ENCODE data around the gene FZR1.
A peak's percentile ranks its signal among the peaks of the same experiment; 100 is the strongest.

FZR1 gene

DNA sequence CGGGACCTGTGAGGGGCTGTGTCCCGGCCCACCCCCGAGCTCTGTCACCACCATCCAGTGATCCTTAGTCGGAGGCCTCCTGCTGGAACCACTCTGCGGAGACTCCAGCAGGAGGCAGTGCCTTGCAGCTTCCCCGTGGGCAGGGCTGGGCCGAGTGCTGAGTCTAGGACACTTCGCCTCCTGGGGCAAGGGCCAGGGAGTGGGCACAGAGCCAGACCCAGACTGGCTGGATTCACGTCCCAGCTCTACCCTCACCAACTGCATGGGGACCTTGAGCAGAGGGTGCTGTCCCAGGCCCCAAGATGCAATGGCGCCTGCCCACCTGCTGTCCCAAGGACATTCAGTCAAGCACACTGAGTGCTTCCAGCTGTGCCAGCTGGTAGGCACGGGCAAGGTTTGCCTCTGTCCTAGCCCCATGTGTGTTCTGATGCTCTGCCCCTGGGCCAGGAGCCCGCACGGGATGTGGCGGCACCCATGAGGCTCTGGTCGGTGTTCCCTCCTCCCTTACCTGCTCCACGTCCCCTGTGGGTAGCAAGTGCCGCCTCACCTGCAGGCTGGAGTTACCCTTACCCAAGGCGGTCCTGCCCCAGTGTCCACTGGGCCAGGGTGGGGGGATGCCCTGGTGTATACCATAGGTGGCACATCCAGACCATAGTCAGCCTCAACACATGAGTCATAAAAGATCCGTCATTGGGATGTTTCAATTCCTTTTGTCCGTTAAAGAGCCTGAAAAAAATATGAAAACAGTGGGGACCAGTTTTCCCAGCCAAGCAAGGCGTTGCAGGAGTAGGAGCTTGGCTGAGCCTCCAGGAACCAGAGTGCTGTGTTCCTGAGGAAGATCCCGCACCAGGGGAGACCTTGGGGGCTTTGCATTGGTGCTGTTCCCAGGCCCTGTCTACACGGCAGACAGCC, 7.4 kb downstream of the FZR1 start:
- no peak overlapping the region for H2AFZ ChIP-seq (ENCODE audit: low read length)
- H3K18ac ChIP-seq (ENCODE audit: low read length): no peak overlapping the region
- H4K8ac ChIP-seq (ENCODE audit: low read depth, low read length): no peak overlapping the region
- DNase-seq (ENCODE audit: low spot score): no peak
- no peak overlapping the region for H3K14ac ChIP-seq (ENCODE audit: low read length)
- no peak overlapping the region for H3K4me3 ChIP-seq (ENCODE audit: low read length in 2 of 2)
- H3K79me1 ChIP-seq (ENCODE audit: low read depth, low read length): peaks cover 66% of the 10 kb centered on the region
- H3K27me3 ChIP-seq (ENCODE audit: control insufficient read depth in 3 of 3, insufficient read depth in 3 of 3, low read depth in 1 of 3, low read length in 3 of 3): no peaks in the 10 kb centered on the region
- H3K4ac ChIP-seq (ENCODE audit: low read length): no peak overlapping the region
- no peak overlapping the region for H2BK120ac ChIP-seq (ENCODE audit: low read depth, low read length)
- H4K91ac ChIP-seq (ENCODE audit: low read depth, low read length, poor library complexity): no peak overlapping the region
- no peak overlapping the region for H3K27ac ChIP-seq (replicated peaks; ENCODE audit: low read length)
- no peak overlapping the region for H2BK5ac ChIP-seq (ENCODE audit: low read length)
- H3K9ac ChIP-seq (ENCODE audit: low read depth, low read length, poor library complexity): no peak overlapping the region
- H3K9me3 ChIP-seq (replicated peaks in 1 of 2; ENCODE audit: control insufficient read depth in 2 of 2, insufficient read depth in 1 of 2, low read depth in 1 of 2, low read length in 2 of 2): no peaks in the 10 kb centered on the region
- H3K23ac ChIP-seq (ENCODE audit: low read depth, low read length, poor library complexity): peak overlapping the region; percentile 58
- no peak overlapping the region for H2AK5ac ChIP-seq (ENCODE audit: low read depth, low read length)
- no peak overlapping the region for H3K4me2 ChIP-seq (ENCODE audit: insufficient read depth, low read length, poor library complexity, severe bottlenecking)
- H2BK12ac ChIP-seq (ENCODE audit: low read length): no peak overlapping the region
- peaks cover 22 to 81% of the 10 kb centered on the region in 2 donors for H3K36me3 ChIP-seq (replicated peaks in 1 of 2; ENCODE audit: control insufficient read depth in 2 of 2, insufficient read depth in 2 of 2, low read length in 2 of 2)
- WGBS, 2 donors (ENCODE audit: extremely low coverage in 2 of 2, insufficient read length in 2 of 2, insufficient replicate concordance in 1 of 2): no CpG with 5 or more reads among the region's 23 CpGs
- no peak overlapping the region for H2BK15ac ChIP-seq (ENCODE audit: low read length)
- H3K4me1 ChIP-seq (ENCODE audit: control insufficient read depth in 2 of 2, insufficient read depth in 1 of 2, low read depth in 1 of 2, low read length in 2 of 2): no peaks in the 10 kb centered on the region

DNA sequence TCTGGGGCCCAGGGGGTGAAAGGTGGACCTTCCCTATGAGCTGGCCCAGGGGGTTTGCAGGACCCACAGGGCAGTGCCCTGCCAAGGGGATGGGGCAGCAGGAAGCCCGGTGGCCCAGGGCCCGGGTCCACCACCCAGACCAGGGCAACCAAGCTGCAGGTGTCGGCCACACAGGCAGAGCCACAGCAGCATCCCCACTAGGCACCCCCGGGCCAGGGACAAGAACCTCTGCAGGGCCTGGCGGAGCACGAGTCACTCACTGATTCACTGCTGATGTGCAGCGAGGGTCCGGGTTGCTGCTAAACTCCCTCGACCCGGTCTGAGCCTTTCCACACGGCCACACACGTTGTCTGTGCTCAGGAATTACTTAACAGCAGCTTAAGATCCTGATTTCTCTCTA, 8.8 kb downstream of the FZR1 start:
- Histone ChIP-seq H4K8ac (ENCODE audit: low read depth, low read length) (no peak overlapping the region), H3K9me3 (replicated peaks in 1 of 2; ENCODE audit: control insufficient read depth in 2 of 2, insufficient read depth in 1 of 2, low read depth in 1 of 2, low read length in 2 of 2) (no peaks in the 10 kb centered on the region), H2AK5ac (ENCODE audit: low read depth, low read length) (no peak overlapping the region), H3K4me2 (ENCODE audit: insufficient read depth, low read length, poor library complexity, severe bottlenecking) (no peak overlapping the region), H2BK15ac (ENCODE audit: low read length) (no peak overlapping the region), H3K79me1 (ENCODE audit: low read depth, low read length) (peaks cover 61% of the 10 kb centered on the region), H2BK120ac (ENCODE audit: low read depth, low read length) (no peak overlapping the region), H2BK5ac (ENCODE audit: low read length) (no peak overlapping the region), H3K18ac (ENCODE audit: low read length) (no peak overlapping the region), H3K4ac (ENCODE audit: low read length) (no peak overlapping the region), H2BK12ac (ENCODE audit: low read length) (no peak overlapping the region), H3K14ac (ENCODE audit: low read length) (no peak overlapping the region), H3K36me3 (replicated peaks in 1 of 2; ENCODE audit: control insufficient read depth in 2 of 2, insufficient read depth in 2 of 2, low read length in 2 of 2) (peaks cover 11 to 81% of the 10 kb centered on the region in 2 donors), H3K4me3 (ENCODE audit: low read length in 2 of 2) (no peak overlapping the region), H3K4me1 (ENCODE audit: control insufficient read depth in 2 of 2, insufficient read depth in 1 of 2, low read depth in 1 of 2, low read length in 2 of 2) (no peaks in the 10 kb centered on the region), H2AFZ (ENCODE audit: low read length) (no peak overlapping the region), H3K27ac (replicated peaks; ENCODE audit: low read length) (no peak overlapping the region), H3K23ac (ENCODE audit: low read depth, low read length, poor library complexity) (no peak overlapping the region), H4K91ac (ENCODE audit: low read depth, low read length, poor library complexity) (no peak overlapping the region), H3K27me3 (ENCODE audit: control insufficient read depth in 3 of 3, insufficient read depth in 3 of 3, low read depth in 1 of 3, low read length in 3 of 3) (no peaks in the 10 kb centered on the region), H3K9ac (ENCODE audit: low read depth, low read length, poor library complexity) (peak overlapping the region; percentile 53)
- no peak for DNase-seq (ENCODE audit: low spot score)
- WGBS, 2 donors (ENCODE audit: extremely low coverage in 2 of 2, insufficient read length in 2 of 2, insufficient replicate concordance in 1 of 2): no CpG with 5 or more reads among the region's 12 CpGs

DNA sequence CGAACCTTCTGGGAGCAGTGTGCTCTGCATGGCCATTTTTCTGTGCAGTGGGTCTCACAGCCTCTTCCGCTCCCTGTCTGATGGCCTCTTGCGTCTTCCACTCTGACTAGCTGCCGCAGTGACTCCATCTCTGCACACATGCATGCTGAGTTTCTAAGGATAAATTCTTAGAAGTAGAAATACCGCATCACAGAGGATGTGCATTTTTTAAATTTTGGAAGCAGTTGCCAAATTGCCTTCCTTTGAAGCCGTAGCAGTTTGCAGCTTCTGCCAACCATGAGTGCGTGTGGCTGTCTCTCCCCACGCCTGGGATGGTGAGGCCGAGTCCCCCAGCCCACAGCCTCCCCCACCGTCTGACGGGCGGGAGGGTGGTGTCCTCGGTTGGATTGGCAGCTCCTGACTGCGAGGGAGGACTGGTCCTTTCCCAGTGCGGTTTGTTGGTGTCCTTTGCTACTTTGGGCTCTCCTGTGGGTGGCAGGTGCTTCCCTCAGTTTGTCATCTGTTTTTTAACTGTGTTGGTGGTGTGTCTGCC, 9.8 kb downstream of the FZR1 start:
- Histone ChIP-seq H3K27me3 (ENCODE audit: control insufficient read depth in 3 of 3, insufficient read depth in 3 of 3, low read depth in 1 of 3, low read length in 3 of 3) (no peaks in the 10 kb centered on the region), H3K4me1 (ENCODE audit: control insufficient read depth in 2 of 2, insufficient read depth in 1 of 2, low read depth in 1 of 2, low read length in 2 of 2) (no peaks in the 10 kb centered on the region)

DNA sequence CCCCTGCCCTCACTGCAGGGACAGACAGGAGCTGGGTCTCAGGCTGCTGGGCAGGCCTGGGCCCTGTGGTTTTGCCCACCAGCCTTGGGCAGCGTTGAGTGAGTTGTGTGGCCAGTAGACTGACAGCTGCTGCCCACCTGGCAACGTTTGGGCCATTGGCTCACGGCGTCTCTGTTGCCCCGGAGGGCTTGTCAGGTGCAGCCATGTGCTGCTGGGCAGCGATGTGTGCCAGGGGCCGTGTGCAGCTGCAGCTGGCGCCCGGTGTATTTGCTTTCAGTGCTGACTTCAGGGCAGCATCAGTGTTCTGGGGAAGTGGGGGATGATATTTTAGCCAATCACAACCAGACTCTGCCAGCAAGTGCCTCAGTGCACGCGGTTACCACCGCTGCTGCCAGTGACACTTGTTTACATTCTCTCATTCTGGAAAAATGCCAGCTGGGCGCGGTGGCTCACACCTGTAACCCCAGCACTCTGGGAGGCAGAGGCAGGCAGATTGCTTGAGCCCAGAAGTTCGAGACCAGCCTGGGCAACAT, 10.6 kb downstream of the FZR1 start:
- H3K27me3 ChIP-seq (ENCODE audit: control insufficient read depth in 3 of 3, insufficient read depth in 3 of 3, low read depth in 1 of 3, low read length in 3 of 3): no peaks in the 10 kb centered on the region
- no peak overlapping the region for H2AFZ ChIP-seq (ENCODE audit: low read length)
- no peak overlapping the region for H3K18ac ChIP-seq (ENCODE audit: low read length)
- H2BK15ac ChIP-seq (ENCODE audit: low read length): no peak overlapping the region
- no peaks in the 10 kb centered on the region for H3K4me1 ChIP-seq (ENCODE audit: control insufficient read depth in 2 of 2, insufficient read depth in 1 of 2, low read depth in 1 of 2, low read length in 2 of 2)
- H2BK12ac ChIP-seq (ENCODE audit: low read length): no peak overlapping the region
- no peak overlapping the region for H3K23ac ChIP-seq (ENCODE audit: low read depth, low read length, poor library complexity)
- no peak overlapping the region for H2BK120ac ChIP-seq (ENCODE audit: low read depth, low read length)
- peak overlapping the region; percentile 43 for H4K8ac ChIP-seq (ENCODE audit: low read depth, low read length)
- no peak overlapping the region for H3K27ac ChIP-seq (replicated peaks; ENCODE audit: low read length)
- no peak overlapping the region for H2AK5ac ChIP-seq (ENCODE audit: low read depth, low read length)
- peaks cover 54% of the 10 kb centered on the region for H3K79me1 ChIP-seq (ENCODE audit: low read depth, low read length)
- H3K9ac ChIP-seq (ENCODE audit: low read depth, low read length, poor library complexity): no peak overlapping the region
- no peaks in the 10 kb centered on the region for H3K9me3 ChIP-seq (replicated peaks in 1 of 2; ENCODE audit: control insufficient read depth in 2 of 2, insufficient read depth in 1 of 2, low read depth in 1 of 2, low read length in 2 of 2)
- H4K91ac ChIP-seq (ENCODE audit: low read depth, low read length, poor library complexity): no peak overlapping the region
- no peak overlapping the region for H3K4me3 ChIP-seq (ENCODE audit: low read length in 2 of 2)
- no CpG with 5 or more reads among the region's 15 CpGs for WGBS, 2 donors (ENCODE audit: extremely low coverage in 2 of 2, insufficient read length in 2 of 2, insufficient replicate concordance in 1 of 2)
- H2BK5ac ChIP-seq (ENCODE audit: low read length): peak overlapping the region; percentile 17
- H3K36me3 ChIP-seq (replicated peaks in 1 of 2; ENCODE audit: control insufficient read depth in 2 of 2, insufficient read depth in 2 of 2, low read length in 2 of 2): peaks cover 9 to 81% of the 10 kb centered on the region in 2 donors
- DNase-seq (ENCODE audit: low spot score): no peak
- no peak overlapping the region for H3K4ac ChIP-seq (ENCODE audit: low read length)
- H3K4me2 ChIP-seq (ENCODE audit: insufficient read depth, low read length, poor library complexity, severe bottlenecking): no peak overlapping the region
- H3K14ac ChIP-seq (ENCODE audit: low read length): no peak overlapping the region

More for the DNA sequence above, 9.8 kb downstream of the FZR1 start:
- no peak overlapping the region for H3K18ac ChIP-seq (ENCODE audit: low read length)
- no peak overlapping the region for H3K4me2 ChIP-seq (ENCODE audit: insufficient read depth, low read length, poor library complexity, severe bottlenecking)
- no peak overlapping the region for H4K8ac ChIP-seq (ENCODE audit: low read depth, low read length)
- H3K9me3 ChIP-seq (replicated peaks in 1 of 2; ENCODE audit: control insufficient read depth in 2 of 2, insufficient read depth in 1 of 2, low read depth in 1 of 2, low read length in 2 of 2): no peaks in the 10 kb centered on the region
- no peak overlapping the region for H2AFZ ChIP-seq (ENCODE audit: low read length)
- WGBS, 2 donors (ENCODE audit: extremely low coverage in 2 of 2, insufficient read length in 2 of 2, insufficient replicate concordance in 1 of 2): no CpG with 5 or more reads among the region's 15 CpGs
- no peak overlapping the region for H3K9ac ChIP-seq (ENCODE audit: low read depth, low read length, poor library complexity)
- H2BK120ac ChIP-seq (ENCODE audit: low read depth, low read length): no peak overlapping the region
- no peak overlapping the region for H4K91ac ChIP-seq (ENCODE audit: low read depth, low read length, poor library complexity)
- peaks cover 57% of the 10 kb centered on the region for H3K79me1 ChIP-seq (ENCODE audit: low read depth, low read length)
- no peak overlapping the region for H2BK12ac ChIP-seq (ENCODE audit: low read length)
- peaks cover 11 to 81% of the 10 kb centered on the region in 2 donors for H3K36me3 ChIP-seq (replicated peaks in 1 of 2; ENCODE audit: control insufficient read depth in 2 of 2, insufficient read depth in 2 of 2, low read length in 2 of 2)
- no peak overlapping the region for H3K14ac ChIP-seq (ENCODE audit: low read length)
- H2BK5ac ChIP-seq (ENCODE audit: low read length): peak overlapping the region; percentile 17
- no peak overlapping the region for H2AK5ac ChIP-seq (ENCODE audit: low read depth, low read length)
- no peak overlapping the region for H3K4ac ChIP-seq (ENCODE audit: low read length)
- no peak overlapping the region for H2BK15ac ChIP-seq (ENCODE audit: low read length)
- no peak overlapping the region for H3K27ac ChIP-seq (replicated peaks; ENCODE audit: low read length)
- no peak for DNase-seq (ENCODE audit: low spot score)
- H3K4me3 ChIP-seq (ENCODE audit: low read length in 2 of 2): no peak overlapping the region
- no peak overlapping the region for H3K23ac ChIP-seq (ENCODE audit: low read depth, low read length, poor library complexity)
